Duodenal mucosa (tissue), 2 donors: Measurements from ENCODE around the gene CC2D1A.

Experiments used
- H3K27ac ChIP-seq: one replicate; pipeline ENCODE4 v1.7.0; 2013; ENCODE audit warnings: low read depth, low read length
- H3K27me3 ChIP-seq, 2 donors: one replicate each; pipeline ENCODE4 v1.7.0; 2013; ENCODE audit warnings: low read length in 2 of 2, control low read depth in 1 of 2; ENCODE audit not compliant: insufficient read depth in 2 of 2, control insufficient read depth in 1 of 2
- H3K36me3 ChIP-seq, 2 donors: one replicate each; pipeline ENCODE4 v1.7.0; 2013; ENCODE audit warnings: low read length in 2 of 2, control low read depth in 1 of 2; ENCODE audit not compliant: insufficient read depth in 2 of 2, control insufficient read depth in 1 of 2
- H3K4me1 ChIP-seq, 2 donors: one replicate each; pipeline ENCODE4 v1.7.0; 2013; ENCODE audit warnings: low read length in 2 of 2, control low read depth in 1 of 2; ENCODE audit not compliant: insufficient read depth in 2 of 2, control insufficient read depth in 1 of 2
- H3K4me3 ChIP-seq, 2 donors: one replicate each; pipeline ENCODE4 v1.7.0; 2013; ENCODE audit warnings: low read length in 2 of 2, low read depth in 1 of 2
- H3K9ac ChIP-seq, 2 donors: one replicate each; pipeline ENCODE4 v1.7.0; 2013; ENCODE audit warnings: low read length in 2 of 2, low read depth in 1 of 2
- H3K9me3 ChIP-seq, 2 donors: one replicate each; pipeline ENCODE4 v1.7.0; 2013; ENCODE audit warnings: low read length in 2 of 2, control low read depth in 1 of 2; ENCODE audit not compliant: control insufficient read depth in 1 of 2

Gene CC2D1A

GRCh38 chr19:13902993-13903555 is 2.9 kb upstream of the CC2D1A start:
- Histone ChIP-seq H3K4me1 (peaks cover 15 to 23% of the 10 kb centered on the region in 2 donors), H3K36me3 (no peaks in the 10 kb centered on the region), H3K4me3 (no peak overlapping the region), H3K9me3 (no peaks in the 10 kb centered on the region), H3K27me3 (no peaks in the 10 kb centered on the region), H3K9ac (no peak overlapping the region), H3K27ac (no peak overlapping the region)

DNA sequence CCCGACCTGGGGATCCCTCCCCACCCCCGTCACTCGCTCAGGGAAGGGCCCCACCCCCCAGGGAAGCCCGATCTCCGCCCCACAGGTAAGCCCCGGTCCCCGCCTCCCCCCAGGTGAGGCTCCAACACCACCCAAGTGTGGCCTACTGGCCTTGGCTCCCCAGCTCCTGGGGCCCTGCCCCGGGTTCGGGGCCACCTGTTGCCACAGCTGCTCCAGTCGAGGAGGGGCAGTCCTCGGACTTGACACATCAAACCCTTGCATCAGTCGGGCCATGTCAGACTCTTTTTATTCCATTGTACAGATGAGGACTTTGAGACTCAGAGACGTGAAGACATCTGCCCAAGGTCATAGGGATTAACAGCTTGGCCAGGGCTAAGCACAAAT is 512 bp downstream of the CC2D1A start:
- peaks cover 0 to 12% of the 10 kb centered on the region in 2 donors for H3K36me3 ChIP-seq
- H3K27me3 ChIP-seq: no peaks in the 10 kb centered on the region
- H3K4me1 ChIP-seq: peaks cover 13 to 23% of the 10 kb centered on the region in 2 donors
- H3K4me3 ChIP-seq: peak overlapping the region; percentile 85 to 89
- no peaks in the 10 kb centered on the region for H3K9me3 ChIP-seq
- H3K27ac ChIP-seq: peak overlapping the region; percentile 88
- peak overlapping the region; percentile 77 to 86 for H3K9ac ChIP-seq

GRCh38 chr19:13906910-13907309 is 909 bp downstream of the CC2D1A start:
- H3K27me3 ChIP-seq: no peaks in the 10 kb centered on the region
- peaks cover 13 to 23% of the 10 kb centered on the region in 2 donors for H3K4me1 ChIP-seq
- peak overlapping the region; percentile 88 for H3K27ac ChIP-seq
- H3K4me3 ChIP-seq: peak overlapping the region; percentile 85 to 89
- H3K36me3 ChIP-seq: peaks cover 0 to 12% of the 10 kb centered on the region in 2 donors
- peak overlapping the region; percentile 77 to 86 for H3K9ac ChIP-seq
- no peaks in the 10 kb centered on the region for H3K9me3 ChIP-seq

DNA sequence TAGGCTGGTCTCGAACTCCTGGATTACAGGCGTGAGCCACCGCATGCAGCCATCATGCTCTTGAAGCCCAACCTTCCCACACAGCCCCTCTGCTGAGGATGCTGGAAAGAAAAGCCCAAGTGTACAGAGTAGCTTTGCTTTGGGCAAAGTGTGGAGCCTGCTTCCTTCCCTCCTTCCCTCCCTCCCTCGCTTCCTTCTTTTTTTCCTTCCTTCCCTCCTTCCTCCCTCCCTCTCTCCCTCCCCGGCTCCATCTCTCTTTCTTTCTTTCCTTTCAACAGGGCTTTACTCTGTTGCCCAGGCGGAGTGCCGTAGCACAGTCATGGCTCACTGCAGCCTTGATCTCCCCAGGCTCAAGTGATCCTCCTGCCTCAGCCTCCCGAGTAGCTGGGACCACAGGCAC is 2.7 kb downstream of the CC2D1A start:
- Histone ChIP-seq H3K4me1 (peaks cover 13 to 23% of the 10 kb centered on the region in 2 donors), H3K27me3 (no peaks in the 10 kb centered on the region), H3K27ac (no peak overlapping the region), H3K9ac (peak overlapping the region in 1 of 2 donors; percentile 38), H3K36me3 (peaks cover 14 to 30% of the 10 kb centered on the region in 2 donors), H3K4me3 (no peak overlapping the region), H3K9me3 (no peaks in the 10 kb centered on the region)

GRCh38 chr19:13909430-13909829 is 3.4 kb downstream of the CC2D1A start:
- H3K9ac ChIP-seq: peak overlapping the region in 1 of 2 donors; percentile 6
- H3K4me3 ChIP-seq: no peak overlapping the region
- no peaks in the 10 kb centered on the region for H3K9me3 ChIP-seq
- H3K4me1 ChIP-seq: peaks cover 13 to 23% of the 10 kb centered on the region in 2 donors
- H3K36me3 ChIP-seq: peaks cover 14 to 34% of the 10 kb centered on the region in 2 donors
- no peaks in the 10 kb centered on the region for H3K27me3 ChIP-seq
- H3K27ac ChIP-seq: no peak overlapping the region

- Histone ChIP-seq H3K9ac (no peak overlapping the region), H3K9me3 (no peaks in the 10 kb centered on the region), H3K27me3 (no peaks in the 10 kb centered on the region), H3K4me3 (no peak overlapping the region), H3K4me1 (peaks cover 4 to 10% of the 10 kb centered on the region in 2 donors), H3K36me3 (peaks cover 17 to 65% of the 10 kb centered on the region in 2 donors), H3K27ac (no peak overlapping the region)
These were observed 7.4 kb downstream of the CC2D1A start for GRCh38 chr19:13913352-13913751.

DNA sequence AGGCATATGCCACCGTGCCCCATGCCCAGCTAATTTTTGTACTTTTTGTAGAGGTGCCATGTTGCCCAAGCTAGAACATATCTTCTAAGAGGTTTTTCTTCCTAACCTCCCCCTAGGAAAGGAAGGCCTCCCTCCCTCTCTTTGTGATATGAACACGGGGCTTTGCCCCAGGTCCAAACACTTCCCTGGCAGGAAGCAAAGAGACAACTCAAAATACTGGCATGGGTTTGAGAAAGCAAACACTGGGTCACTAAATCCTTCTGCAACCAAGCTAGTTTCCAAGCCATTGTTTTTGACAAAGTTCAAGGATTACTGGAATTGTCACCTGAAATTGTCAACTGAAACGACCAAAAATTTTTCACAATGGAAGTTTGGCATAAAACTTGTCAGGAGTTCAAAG is 8.8 kb downstream of the CC2D1A start:
- Histone ChIP-seq H3K4me1 (peaks cover 1 to 2% of the 10 kb centered on the region in 2 donors), H3K27me3 (no peaks in the 10 kb centered on the region), H3K9me3 (no peaks in the 10 kb centered on the region), H3K4me3 (no peak overlapping the region), H3K27ac (no peak overlapping the region), H3K9ac (no peak overlapping the region), H3K36me3 (peaks cover 17 to 73% of the 10 kb centered on the region in 2 donors)

- Histone ChIP-seq H3K4me3 (no peak overlapping the region), H3K27me3 (no peaks in the 10 kb centered on the region), H3K9me3 (peaks cover 0 to 5% of the 10 kb centered on the region in 2 donors), H3K27ac (no peak overlapping the region), H3K9ac (no peak overlapping the region), H3K4me1 (no peaks in the 10 kb centered on the region), H3K36me3 (peaks cover 22 to 78% of the 10 kb centered on the region in 2 donors)
These were observed 11.9 kb downstream of the CC2D1A start for GRCh38 chr19:13917888-13918406.

DNA sequence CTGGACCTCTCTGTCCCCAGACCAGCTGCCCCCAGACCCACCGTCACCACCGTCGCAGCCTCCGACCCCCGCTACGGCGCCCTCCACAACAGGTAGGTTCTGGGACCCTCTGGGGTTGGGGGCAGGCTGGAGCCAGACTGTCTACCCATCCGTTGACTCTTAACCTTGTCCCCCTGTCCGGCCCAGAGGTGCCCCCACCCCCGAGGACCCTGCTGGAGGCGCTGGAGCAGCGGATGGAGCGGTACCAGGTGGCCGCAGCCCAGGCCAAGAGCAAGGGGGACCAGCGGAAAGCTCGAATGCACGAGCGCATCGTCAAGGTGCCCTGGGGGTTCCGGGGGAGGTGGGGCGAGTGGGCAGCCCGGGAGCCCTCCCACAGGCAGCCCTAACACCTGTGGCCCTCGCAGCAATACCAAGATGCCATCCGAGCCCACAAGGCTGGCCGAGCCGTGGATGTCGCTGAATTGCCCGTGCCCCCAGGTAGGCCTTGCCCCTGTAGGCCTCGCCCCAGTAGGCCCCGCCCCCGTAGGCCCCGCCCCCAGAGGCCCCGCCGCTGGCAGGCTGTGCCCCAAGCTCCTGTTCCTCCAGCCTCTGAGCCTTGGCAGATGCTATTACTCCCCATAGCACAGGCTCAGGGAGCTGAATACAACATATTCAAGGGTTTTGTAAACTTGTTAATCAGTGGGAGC is 12.9 kb downstream of the CC2D1A start:
- Histone ChIP-seq H3K36me3 (peaks cover 21 to 79% of the 10 kb centered on the region in 2 donors), H3K9me3 (peaks cover 0 to 5% of the 10 kb centered on the region in 2 donors), H3K27me3 (no peaks in the 10 kb centered on the region), H3K4me3 (no peak overlapping the region), H3K4me1 (no peaks in the 10 kb centered on the region), H3K27ac (no peak overlapping the region), H3K9ac (no peak overlapping the region)

DNA sequence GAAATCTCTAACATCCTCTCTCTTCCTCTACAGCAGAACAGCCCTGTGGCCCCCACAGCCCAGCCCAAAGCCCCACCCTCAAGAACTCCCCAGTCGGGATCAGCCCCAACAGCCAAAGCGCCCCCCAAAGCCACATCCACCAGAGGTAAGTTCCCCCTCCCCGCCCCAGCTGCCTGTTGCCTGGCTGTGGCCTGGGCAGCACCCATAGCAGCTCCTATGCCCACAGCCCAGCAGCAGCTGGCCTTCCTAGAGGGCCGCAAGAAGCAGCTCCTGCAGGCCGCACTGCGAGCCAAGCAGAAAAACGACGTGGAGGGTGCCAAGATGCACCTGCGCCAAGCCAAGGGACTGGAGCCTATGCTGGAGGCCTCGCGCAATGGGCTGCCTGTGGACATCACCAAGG is 14.5 kb downstream of the CC2D1A start:
- H3K27me3 ChIP-seq: no peaks in the 10 kb centered on the region
- peaks cover 0 to 5% of the 10 kb centered on the region in 2 donors for H3K9me3 ChIP-seq
- peaks cover 27 to 79% of the 10 kb centered on the region in 2 donors for H3K36me3 ChIP-seq
- no peak overlapping the region for H3K4me3 ChIP-seq
- no peak overlapping the region for H3K9ac ChIP-seq
- H3K27ac ChIP-seq: no peak overlapping the region
- no peaks in the 10 kb centered on the region for H3K4me1 ChIP-seq
